ENCODE results near the gene TMED8. TPM values are rescaled to one million over a fixed set of nuclear protein-coding genes. Genes with fewer than 3 reads are reported as not detected.

TMED8 gene
- total RNA-seq, 1 experiment from 2014 or later: 21.2 TPM

DNA sequence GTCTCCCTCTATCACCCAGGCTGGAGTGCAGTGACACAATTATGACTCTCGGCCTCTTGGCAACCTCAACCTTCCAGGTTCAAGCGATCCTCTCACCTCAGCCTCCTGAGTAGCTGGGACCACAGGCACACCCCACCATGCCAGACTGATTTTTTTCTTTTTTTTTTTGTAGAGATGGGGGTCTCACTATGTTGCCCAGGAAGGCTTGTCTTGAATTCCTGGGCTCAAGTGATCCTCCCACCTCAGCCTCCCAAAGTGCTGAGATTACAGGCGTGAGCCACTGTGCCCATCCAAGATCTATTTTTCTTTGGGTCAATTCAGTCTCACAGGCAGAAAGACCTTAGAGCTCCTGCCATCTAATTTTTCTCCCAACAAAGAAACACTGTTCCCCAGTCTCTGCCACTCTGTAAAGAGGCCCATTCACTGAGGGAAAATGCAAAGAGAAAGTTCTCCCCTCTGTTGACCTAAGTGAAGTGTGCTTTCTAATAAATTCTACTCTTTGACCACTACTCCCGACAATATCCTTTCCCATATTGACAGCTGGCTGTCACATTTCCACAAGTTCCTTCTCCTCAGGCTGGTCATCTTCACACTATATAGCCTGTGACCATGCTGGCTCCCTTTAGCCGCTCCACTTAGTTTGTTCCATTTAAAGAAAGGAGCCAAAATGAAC lies 23.3 kb downstream of the TMED8 start (continued):
- TF ChIP-seq, protein P1, sequence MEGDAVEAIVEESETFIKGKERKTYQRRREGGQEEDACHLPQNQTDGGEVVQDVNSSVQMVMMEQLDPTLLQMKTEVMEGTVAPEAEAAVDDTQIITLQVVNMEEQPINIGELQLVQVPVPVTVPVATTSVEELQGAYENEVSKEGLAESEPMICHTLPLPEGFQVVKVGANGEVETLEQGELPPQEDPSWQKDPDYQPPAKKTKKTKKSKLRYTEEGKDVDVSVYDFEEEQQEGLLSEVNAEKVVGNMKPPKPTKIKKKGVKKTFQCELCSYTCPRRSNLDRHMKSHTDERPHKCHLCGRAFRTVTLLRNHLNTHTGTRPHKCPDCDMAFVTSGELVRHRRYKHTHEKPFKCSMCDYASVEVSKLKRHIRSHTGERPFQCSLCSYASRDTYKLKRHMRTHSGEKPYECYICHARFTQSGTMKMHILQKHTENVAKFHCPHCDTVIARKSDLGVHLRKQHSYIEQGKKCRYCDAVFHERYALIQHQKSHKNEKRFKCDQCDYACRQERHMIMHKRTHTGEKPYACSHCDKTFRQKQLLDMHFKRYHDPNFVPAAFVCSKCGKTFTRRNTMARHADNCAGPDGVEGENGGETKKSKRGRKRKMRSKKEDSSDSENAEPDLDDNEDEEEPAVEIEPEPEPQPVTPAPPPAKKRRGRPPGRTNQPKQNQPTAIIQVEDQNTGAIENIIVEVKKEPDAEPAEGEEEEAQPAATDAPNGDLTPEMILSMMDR (IDR thresholded peaks at IDR 0.05 in 2 of 3, conservative IDR thresholded peaks at IDR 0.05 in 1 of 3; ENCODE audit: borderline replicate concordance in 1 of 3, insufficient read depth in 1 of 3, low read depth in 2 of 3, low read length in 2 of 3): no peak
- TF ChIP-seq TCF7L2 (IDR thresholded peaks at IDR 0.05; ENCODE audit: borderline replicate concordance, extremely low read depth, insufficient read depth, insufficient read length): no peak

DNA sequence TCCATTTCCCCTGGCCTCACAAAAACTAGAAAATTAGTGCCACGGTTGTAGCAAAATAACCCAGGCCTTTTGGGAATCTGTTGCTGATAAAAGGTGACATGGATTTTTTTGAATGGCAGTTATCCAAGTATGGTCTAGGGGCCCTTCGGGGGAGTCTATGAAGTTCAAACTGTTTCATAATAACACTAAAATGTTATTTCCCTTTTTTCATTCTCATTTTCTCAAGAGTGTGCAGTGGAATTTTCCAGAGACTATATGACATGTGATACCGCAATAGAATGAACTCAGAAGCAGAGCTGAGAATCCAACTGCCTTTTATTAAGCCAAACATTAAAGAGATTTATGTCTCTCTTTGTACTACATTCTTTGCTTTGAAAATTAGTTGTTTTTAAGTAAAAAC lies 29.1 kb downstream of the TMED8 start:
- H3K4me2 ChIP-seq (ENCODE audit: low read length): no peak overlapping the region
- ChIA-PET CTCF (no interaction called here), RAD21 (ENCODE audit: low non-redundant PET in 1 of 2, low total read pairs in 2 of 2, uncharacterized antibody in 2 of 2, unreplicated experiment in 2 of 2) (no interaction called here), POLR2A (no interaction called here)
- TF ChIP-seq TCF7L2 (IDR thresholded peaks at IDR 0.05; ENCODE audit: borderline replicate concordance, extremely low read depth, insufficient read depth, insufficient read length): no peak
- TF ChIP-seq EZH2 (IDR thresholded peaks at IDR 0.05): no peak
- TF ChIP-seq FOSL1 (IDR thresholded peaks at IDR 0.05; ENCODE audit: low read depth): no peak
- no peak for TF ChIP-seq SRF (IDR thresholded peaks at IDR 0.05; ENCODE audit: low read depth)
- no peak for TF ChIP-seq POLR2A (IDR thresholded peaks at IDR 0.05; ENCODE audit: borderline replicate concordance, extremely low read depth, insufficient read depth, insufficient read length)
- no peak overlapping the region for H3K9ac ChIP-seq (ENCODE audit: low read length)
- H2AFZ ChIP-seq (ENCODE audit: low read depth, low read length, poor library complexity, severe bottlenecking): no peak overlapping the region
- no TSS peak for BruUV-seq (replicated peaks)
- H3K4me3 ChIP-seq (replicated peaks in 1 of 2; ENCODE audit: low read depth in 1 of 2, low read length in 2 of 2): no peak overlapping the region
- H3K79me2 ChIP-seq (ENCODE audit: insufficient read depth, low read length): no peaks in the 10 kb centered on the region
- DNase-seq (ENCODE audit: low read depth, low spot score) (no peak), ATAC-seq (no peak)
- H3K9me3 ChIP-seq (ENCODE audit: control insufficient read depth in 1 of 2, insufficient read depth in 1 of 2, low read depth in 1 of 2, low read length in 2 of 2): no peaks in the 10 kb centered on the region
- intact Hi-C loops (cut with micrococcal nuclease): no loop called here
- H3K27ac ChIP-seq (ENCODE audit: low read depth, low read length): no peak overlapping the region
- no peaks in the 10 kb centered on the region for H3K27me3 ChIP-seq (ENCODE audit: insufficient read depth, low read length)
- no peaks in the 10 kb centered on the region for H3K4me1 ChIP-seq (ENCODE audit: control insufficient read depth in 1 of 2, insufficient read depth in 2 of 2, low read length in 2 of 2)
- H3K36me3 ChIP-seq (ENCODE audit: control insufficient read depth in 1 of 2, insufficient read depth in 2 of 2, low read length in 2 of 2): 0 out of 4 replicates have a peak, but pooled peaks cover 0 to 4% of the 10 kb centered on the region in 2 experiments
- H3K9me2 ChIP-seq (ENCODE audit: insufficient read depth): no peaks in the 10 kb centered on the region
- H4K20me1 ChIP-seq (ENCODE audit: insufficient read depth): no peaks in the 10 kb centered on the region

All from HCT116 (cell line).